HG02759 (cell line): ENCODE measurements around the gene PTPRCAP.
"Not testable (repeated sequence)": the region's sequence is repeated elsewhere in the genome, so short reads cannot be mapped to it uniquely, and the experiment has no call there.

Source experiments
- ATAC-seq: cut with Tn5 transposase; IDR thresholded peaks from one replicate; pipeline ENCODE4 v1.9.1; 2021; ENCODE audit warnings: mild to moderate bottlenecking, moderate library complexity; ENCODE audit not compliant: unreplicated experiment

PTPRCAP gene

GRCh38 chr11:67437082-67437808 lies at the start of gene PTPRCAP:
TSS of gene PTPRCAP (minus strand) at chr11:67437682. CDS start at chr11:67437619, 63 bp downstream.
- peak; percentile 31 for ATAC-seq

DNA sequence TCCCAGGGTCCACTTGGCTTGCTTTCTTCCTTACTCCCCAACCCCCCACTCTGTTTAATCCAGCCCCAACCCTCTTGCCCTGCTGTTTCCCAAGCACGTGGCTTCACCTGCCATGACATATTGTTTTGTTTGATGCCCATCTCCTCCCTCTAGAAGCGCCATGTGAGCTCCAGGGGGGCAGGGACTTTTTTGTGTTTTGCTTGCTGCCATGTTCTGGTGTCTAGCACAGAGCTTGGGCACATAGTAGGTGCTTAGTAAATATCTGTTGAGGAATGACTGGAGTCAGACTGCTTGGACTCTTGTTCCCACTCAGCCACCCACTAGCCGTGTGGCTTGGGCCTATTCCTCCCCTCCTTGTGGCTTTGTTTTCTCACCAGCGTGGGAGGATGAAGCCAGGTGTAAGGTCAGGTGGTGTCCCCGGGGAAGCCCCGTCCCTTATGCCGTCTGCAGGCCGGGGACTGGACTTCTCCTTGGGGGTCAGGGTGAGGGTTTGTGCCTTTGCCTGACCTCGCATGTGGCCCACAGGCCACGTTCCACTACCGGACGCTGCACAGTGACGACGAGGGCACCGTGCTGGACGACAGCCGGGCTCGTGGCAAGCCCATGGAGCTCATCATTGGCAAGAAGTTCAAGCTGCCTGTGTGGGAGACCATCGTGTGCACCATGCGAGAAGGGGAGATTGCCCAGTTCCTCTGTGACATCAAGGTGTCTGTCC lies 49.2 kb upstream of the PTPRCAP start:
- ATAC-seq, result peak; percentile 37

DNA sequence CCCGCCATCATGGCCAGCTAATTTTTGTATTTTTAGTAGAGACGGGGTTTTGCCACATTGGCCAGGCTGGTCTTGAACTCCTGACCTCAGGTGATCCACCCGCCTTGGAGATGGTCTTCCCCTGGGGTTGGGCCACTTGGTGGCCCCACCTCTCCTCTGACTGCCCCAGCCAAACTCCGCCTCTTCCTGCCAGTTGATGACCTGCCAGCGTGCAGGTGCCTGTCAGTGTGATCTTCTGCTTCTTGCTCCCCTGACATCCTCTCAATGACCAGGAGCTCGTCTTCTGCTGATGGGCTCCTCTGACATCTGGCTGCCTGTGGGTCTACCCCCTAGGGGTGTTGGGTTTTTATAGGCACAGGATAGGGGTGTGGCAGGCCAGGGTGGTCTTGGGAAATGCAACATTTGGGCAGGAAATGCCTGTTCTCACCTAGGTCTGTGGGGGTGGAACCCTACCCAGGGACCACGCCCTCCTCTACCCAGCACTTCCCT lies 48.4 kb upstream of the PTPRCAP start:
- ATAC-seq, result not testable (repeated sequence)

GRCh38 chr11:67484847-67485311 lies 47.4 kb upstream of the PTPRCAP start:
- peak; percentile 24 for ATAC-seq

- ATAC-seq, result no peak
These were observed 46.6 kb upstream of the PTPRCAP start for GRCh38 chr11:67483831-67484665.

- peak; percentile 69 for ATAC-seq
These were observed 45.6 kb upstream of the PTPRCAP start, which contains the start of gene AIP for GRCh38 chr11:67482827-67483798. TSS of gene AIP (plus strand) at chr11:67483026. CDS start at chr11:67483159, 133 bp downstream.

DNA sequence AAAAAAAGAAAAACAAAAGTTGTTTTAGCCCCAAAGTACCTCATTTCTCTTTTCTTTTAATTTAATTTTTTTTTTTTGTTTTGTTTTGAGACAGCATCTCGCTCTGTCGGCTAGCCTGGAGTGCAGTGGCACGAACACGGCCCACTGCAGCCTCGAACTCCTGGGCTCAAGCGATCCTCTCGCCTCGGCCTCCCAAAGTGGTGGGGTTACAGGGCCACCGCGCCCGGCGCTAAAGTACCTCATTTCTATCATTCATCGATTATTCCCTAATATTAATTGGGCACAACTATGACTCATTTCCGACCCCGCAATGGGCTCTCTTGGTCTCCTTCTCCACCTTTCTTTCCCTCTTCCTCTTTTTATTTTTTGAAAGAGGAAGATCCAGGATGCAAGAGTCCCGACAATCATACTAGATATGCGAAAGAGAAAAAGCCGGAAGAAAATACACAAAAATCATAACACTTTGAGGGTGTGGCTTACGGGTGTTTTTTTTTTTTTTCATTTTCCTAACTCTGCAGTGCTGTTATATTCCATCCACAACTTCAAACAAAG lies 44.9 kb upstream of the PTPRCAP start:
- peak; percentile 0 for ATAC-seq

DNA sequence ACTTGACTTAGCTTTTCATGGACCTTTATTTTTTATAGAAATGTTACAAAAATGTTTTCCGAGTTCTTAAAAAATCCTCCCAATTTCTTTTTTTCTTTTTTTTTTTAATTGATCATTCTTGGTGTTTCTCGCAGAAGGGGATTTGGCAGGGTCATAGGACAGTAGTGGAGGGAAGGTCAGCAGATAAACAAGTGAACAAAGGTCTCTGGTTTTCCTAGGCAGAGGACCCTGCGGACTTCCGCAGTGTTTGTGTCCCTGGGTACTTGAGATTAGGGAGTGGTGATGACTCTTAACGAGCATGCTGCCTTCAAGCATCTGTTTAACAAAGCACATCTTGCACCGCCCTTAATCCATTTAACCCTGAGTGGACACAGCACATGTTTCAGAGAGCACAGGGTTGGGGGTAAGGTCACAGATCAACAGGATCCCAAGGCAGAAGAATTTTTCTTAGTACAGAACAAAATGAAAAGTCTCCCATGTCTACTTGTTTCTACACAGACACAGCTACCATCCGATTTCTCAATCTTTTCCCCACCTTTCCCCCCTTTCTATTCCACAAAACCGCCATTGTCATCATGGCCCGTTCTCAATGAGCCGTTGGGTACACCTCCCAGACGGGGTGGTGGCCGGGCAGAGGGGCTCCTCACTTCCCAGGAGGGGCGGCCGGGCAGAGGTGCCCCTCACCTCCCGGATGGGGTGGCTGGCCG lies 40.0 kb upstream of the PTPRCAP start:
- not testable (repeated sequence) for ATAC-seq

GRCh38 chr11:67476692-67477091 lies 39.2 kb upstream of the PTPRCAP start:
- not testable (repeated sequence) for ATAC-seq

GRCh38 chr11:67472882-67473281 lies 35.4 kb upstream of the PTPRCAP start:
- ATAC-seq, result no peak

DNA sequence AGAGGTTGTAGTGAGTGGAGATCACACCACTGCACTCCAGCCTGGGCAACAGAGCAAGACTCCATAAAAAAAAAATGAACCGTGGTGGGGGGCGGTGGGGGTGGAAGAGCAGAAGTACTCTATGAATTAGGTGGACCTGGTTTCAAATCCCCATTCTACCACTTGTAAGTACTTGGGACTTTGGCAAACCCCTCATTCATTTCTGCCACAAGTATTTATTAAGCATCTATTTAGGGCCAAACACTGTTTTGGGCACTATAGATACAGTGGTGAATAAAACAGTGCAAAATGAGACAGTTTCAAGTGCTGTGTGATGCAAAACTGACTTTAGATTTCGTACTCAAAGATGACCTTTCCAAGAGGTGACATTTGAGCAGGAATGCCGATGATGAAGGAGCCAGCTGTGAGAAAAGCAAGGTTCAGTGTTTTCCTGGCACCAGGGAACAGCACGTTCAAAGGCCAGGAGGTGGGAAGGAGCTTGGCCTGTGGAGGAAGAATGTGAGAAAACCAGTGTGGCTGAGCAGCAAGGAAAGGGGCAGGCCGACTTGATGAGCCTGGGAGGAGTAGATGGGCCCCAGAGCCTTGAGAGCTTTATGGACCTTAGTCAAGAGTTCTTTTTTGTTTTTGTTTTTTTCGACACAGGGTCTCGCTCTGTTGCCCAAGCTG lies 33.0 kb upstream of the PTPRCAP start:
- no peak for ATAC-seq

- ATAC-seq, result no peak
These were observed 32.0 kb upstream of the PTPRCAP start for GRCh38 chr11:67469508-67469811.

DNA sequence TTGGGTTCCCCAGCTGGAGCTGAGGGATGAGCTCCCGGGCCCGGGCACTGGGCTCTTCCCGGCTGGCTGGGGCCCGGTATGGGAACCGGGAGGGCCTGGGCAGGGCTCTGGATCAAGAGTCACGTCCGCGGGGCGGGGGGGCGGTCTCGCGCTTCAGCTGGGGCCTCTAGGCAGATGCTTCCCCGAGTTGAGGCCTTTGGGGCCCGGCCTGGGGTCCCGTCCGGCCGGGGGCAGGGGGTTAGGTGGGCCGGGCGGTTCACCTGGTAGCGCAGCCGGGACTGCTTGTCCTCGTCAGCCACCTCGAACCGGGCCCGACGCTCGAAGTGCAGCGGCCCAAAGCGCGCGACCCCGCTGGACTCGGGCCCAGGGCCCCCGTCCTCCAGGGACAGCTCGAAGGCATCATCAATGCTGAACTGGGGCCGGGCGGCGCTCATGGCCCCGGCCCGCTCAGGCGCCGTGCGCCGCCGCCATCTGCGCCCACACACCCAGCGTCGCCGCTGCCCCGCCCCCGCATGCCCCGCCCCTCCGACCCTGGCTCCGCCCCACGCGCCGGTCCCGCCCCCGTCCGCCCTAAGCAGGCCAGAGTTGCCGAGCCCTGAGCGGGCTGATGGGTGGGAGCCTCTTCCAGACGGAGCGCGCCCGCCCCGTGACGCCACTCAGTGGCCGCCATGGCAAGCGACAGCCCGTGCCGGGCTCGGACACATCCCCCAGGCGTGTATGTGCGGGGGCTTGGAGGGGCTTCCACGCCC lies 31.5 kb upstream of the PTPRCAP start, which contains the start of gene TMEM134:
TMEM134 (minus strand) TSS at position 493 of the 749 bp plus-strand sequence; CDS start at position 434, 59 bp downstream.
- peak; percentile 75 for ATAC-seq

DNA sequence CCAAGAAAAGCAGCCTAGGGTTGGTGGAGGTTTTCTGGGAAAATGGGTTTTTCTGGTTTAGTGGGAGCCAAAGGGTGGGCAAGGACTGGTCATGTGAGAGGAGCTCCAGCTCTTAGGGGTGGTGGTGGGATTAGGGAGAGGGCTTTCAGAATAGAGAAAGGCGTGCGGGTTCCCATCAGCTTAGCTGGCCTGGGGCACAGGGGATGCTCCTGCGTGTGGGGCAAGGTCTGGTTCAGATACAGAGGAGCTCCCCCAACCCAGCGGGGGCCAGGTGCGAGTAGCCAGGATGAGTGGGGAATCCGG lies 30.9 kb upstream of the PTPRCAP start:
- no peak for ATAC-seq

- no peak for ATAC-seq
These were observed 30.6 kb upstream of the PTPRCAP start for GRCh38 chr11:67468056-67468455.

GRCh38 chr11:67466962-67467771 lies 29.7 kb upstream of the PTPRCAP start:
- ATAC-seq, result no peak

GRCh38 chr11:67466367-67466766 lies 28.9 kb upstream of the PTPRCAP start:
- no peak for ATAC-seq
